Measurements from ENCODE around the gene CRELD2.

CRELD2 gene

DNA sequence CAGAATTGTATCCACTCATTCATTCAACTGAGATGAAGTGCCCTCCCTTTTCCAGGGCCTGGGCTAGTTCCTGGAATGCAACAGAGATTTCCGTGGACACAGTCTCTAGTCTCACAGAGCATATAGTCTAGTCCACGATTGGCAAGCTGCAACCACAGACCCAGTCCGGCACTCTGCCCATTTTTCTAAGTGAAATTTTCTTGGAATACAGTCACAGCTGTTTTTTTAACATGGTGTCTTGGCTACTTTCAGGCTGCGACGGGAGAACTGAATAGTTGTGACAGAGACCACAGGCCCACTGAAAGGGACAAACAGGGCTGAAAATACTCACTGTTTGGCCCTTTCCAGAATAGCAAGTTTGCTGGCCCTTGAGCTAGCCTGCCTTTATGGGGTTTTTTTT lies 29.4 kb upstream of the CRELD2 start:
- DNase-seq = no peak

DNA sequence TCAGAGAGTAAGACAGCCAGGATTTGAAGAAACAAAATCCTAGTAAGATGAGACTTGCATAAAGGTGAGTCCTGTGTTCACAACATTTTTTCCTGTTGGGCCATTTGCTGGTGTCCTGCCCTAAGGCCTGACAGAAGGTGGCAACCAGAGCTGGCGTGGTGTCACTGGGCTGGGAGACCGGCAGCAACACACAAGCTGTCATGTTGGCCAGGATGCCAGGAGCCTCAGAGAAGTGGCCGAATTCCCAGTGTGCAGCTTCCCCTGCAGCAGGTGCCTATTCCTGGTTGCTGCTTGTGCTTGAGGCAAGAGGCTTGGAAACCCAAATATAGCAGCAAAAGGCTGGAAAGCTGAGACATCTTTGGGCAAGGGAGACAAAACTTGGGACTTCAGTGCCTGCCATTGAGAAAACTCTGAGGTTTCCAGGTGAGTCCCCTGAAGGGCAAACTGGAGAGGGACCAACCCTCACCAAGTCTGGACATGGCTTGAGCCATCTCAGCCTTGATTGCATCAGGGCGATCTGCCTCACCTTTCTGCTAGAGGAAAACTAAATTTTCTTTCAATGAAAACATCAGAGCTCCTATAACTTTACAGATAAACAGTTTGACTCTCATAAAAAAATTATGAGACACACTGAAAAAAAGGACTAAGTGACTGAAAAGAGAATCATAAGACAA lies 26.1 kb upstream of the CRELD2 start:
- no peak for DNase-seq

- no peak for DNase-seq
These were observed 25.4 kb upstream of the CRELD2 start for GRCh38 chr22:49893025-49893424.

- DNase-seq = no peak
These were observed 23.9 kb upstream of the CRELD2 start for GRCh38 chr22:49894322-49895054.

- DNase-seq = no peak
These were observed 22.2 kb upstream of the CRELD2 start for GRCh38 chr22:49896201-49896600.

- DNase-seq = no peak
These were observed 21.3 kb upstream of the CRELD2 start for GRCh38 chr22:49897015-49897684.

GRCh38 chr22:49899530-49899929 lies 18.9 kb upstream of the CRELD2 start:
- DNase-seq = no peak

DNA sequence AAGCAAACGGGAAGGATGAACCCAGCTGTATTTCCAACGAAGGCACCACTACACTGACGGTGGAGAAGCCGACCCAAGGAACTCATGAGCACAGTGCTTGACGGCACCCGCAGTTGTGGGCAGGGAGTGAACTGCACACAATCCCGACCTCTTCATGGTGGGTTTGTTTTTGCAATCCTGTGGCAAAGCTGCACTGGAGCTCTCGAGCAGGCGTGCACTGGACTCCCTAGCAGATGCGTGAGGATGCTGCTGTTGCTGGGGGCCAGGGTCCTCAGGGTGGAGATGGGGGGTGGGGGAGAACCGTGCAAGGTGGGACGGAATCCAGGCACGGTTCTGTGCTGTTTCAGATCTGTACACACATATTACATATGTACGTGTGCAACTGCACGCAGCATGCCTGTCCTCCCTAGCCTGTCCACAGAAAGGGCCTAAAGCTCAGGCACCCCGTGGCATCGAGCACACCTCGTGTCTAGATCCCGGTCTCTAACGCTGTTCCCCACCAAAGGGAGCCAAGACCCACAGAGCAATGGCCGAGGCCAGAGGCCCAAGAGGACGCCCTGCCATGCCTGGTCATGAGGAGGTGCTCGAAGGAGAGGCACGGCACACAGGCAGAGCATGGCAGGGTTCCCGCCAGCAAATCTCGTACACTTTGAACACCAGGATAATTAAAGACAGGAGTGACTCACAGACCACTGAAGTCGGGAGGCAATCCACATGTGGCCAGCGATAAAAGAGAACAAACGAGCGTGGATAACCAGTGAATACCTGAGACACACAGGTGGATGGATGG lies 17.8 kb upstream of the CRELD2 start:
- no peak for DNase-seq

- DNase-seq = no peak
These were observed 17.0 kb upstream of the CRELD2 start for GRCh38 chr22:49901457-49901856.

- DNase-seq = no peak
These were observed 15.0 kb upstream of the CRELD2 start for GRCh38 chr22:49903322-49904039.

- no peak for DNase-seq
These were observed 14.4 kb upstream of the CRELD2 start for GRCh38 chr22:49904040-49904369.

DNA sequence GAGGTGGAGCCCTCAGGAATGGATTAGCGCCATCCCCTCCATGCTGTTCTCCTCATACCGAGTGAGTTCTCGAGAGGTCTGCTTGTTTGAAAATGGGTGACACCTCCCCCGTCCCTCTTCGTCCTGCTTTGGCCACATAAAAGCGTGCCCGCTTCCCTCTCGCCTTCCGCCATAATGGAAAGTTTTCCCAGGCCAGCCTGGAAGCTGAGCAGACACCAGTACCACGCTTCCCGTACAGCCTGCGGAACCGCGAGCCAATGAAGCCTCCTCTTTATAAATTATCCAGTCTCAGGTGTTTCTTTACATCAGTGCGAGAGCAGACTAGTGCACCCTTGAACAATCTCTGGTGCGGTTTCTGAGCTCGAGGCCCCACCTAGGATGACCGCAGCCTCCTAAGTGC lies 13.0 kb upstream of the CRELD2 start:
- no peak for DNase-seq

DNA sequence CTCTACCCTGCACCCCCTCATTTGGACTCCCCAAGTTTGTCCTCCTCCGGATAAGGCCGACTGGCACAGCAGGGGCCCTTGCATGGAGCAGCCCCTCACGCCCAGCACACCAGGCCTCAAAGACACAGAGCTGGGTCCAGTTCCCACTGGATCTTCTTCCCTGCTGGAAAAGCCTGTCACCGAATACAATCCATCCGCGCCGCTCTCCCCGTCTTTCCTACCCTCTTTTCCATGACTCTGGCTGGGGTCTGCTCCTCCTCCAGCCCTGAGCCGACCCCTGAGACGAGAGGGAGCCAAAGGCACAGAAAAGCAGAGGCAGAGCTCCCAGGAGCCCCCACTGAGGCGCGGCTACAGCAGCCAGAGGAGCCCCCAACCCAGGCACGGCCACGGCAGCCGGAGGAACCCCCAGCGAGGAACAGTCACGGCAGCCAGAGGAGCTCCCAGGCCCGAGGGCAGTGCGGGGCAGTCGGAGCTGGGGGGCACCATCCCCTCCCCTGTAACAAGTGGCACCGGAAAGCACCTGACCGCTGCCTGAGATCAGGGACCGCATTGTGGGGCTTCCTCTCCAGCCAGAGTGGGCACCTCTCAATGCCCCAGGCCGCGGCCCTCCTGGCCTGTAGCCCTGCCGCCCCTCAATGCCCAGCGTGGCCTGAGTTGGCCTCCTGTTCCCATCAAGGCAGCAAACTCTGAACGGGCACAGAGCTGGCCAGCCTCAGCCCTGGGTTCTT lies 12.2 kb upstream of the CRELD2 start:
- no peak for DNase-seq

DNA sequence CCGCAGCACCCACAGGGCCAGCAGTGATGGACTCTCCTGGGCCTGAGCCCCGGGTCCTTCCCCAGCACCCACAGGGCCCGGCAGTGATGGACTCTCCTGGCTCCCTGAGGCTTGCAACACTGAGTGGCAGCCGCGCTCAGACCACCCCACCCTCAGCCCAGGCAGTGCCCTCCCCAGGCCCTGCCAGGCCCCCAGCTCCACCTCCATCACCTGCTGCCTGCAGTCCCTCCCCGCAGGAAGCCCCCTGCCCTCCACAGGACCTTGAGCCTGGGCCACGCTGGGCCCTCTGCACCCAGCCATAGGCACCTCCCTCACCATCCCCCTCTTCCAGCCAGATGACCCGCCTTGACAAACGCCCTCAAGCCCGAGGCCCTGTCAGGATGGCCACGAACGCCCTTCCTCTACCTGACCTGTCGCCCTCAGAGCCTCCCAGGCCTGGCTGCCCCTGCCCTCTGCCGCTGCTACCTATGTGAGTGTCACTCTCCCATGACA lies 11.6 kb upstream of the CRELD2 start:
- no peak for DNase-seq

DNA sequence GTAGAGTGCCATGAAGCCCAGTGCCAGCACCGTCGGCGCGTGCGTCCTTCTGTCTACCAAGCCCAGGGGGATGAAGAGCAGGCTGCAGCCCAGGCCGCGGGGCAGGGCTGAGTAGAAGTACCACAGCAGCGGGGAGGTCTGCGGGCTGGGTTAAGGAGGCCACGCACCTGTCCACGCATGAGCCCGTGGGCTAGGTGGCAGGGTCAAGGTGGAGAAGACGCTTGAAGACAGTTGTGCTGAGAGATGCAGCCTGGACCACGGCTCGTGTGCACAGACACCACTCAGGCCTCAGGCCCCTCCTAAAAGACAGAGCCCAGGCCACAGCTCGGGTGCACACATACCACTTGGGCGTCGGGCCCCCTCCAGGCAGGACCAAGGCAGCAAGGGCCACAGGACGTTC lies 10.6 kb upstream of the CRELD2 start:
- DNase-seq = no peak

GRCh38 chr22:49909476-49910205 lies 8.8 kb upstream of the CRELD2 start:
- DNase-seq = no peak

DNA sequence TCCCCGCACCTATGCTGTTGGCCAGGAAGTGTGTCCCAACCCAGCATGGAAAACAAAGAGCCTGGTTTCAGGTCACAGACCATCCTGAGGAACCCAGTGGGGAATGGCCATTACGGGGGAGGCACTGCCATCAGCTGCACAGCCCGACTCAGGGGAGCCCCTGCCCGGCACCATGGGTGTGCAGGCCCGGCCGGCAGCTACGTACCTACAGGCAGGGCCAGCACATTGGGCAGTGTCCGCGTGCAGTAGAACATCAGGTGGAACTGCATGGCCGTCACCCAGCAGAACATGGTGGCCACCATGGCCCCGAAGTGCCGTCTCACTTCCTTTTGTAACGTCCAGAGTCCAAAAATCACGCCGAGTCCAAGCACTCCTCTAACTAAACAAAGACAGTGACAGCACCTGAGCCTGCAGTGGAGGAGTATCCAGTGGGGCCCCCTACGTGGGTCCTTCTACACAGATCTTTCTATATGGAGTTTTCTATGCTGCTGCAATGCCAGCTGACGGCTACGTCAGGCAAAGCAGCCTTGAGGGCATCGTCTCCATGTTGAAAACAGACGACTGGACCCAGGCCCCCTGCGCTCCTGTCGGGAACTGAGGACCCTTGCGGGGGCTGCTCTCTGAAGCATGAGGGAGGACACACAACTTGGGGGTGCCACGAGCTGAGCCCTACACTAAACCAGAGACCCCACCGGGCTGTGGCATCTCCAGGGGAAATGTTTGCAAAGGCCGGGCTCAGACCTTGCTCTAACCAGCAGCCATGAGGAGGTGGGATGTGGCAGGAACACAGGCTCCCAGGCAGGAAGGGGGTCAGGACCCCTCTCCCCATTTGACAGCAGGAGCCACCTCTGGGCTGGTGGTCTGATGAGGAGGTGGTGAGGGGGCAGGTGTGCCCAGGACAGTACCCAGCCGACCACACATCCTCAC lies 7.9 kb upstream of the CRELD2 start:
- DNase-seq = no peak

DNA sequence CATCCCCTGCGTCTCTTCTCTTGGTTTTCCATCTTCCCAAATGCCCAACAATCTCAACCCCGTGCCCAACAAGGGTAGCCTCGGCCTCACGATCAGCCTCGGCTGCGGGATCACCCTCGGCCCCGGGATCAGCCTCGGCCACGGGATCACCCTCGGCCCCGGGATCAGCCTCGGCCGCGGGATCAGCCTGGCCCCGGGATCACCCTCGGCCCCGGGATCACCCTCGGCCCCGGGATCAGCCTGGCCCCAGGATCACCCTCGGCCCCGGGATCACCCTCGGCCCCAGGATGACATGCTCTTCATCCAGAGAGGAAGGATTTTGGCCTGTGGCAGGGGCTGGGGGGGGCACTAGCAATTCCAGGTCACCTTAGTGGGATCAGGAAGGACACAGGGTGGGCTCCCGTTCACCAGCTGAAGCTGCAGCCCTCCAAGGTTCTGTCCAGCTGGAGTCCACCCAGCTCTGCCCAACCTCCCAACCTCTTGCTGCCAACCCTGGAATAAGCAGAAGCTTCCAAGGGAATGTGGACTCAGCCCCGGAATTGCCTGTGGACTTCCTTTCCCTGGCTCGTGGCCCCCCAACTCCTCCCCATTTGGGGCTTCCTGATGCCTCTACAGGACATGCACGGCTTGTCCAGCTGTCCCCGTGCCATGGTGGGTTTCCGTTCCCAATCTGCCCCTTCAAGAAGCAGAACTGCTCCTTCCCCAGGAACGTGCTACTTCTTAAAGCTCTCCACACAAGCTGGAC lies 6.4 kb upstream of the CRELD2 start:
- DNase-seq = no peak

DNA sequence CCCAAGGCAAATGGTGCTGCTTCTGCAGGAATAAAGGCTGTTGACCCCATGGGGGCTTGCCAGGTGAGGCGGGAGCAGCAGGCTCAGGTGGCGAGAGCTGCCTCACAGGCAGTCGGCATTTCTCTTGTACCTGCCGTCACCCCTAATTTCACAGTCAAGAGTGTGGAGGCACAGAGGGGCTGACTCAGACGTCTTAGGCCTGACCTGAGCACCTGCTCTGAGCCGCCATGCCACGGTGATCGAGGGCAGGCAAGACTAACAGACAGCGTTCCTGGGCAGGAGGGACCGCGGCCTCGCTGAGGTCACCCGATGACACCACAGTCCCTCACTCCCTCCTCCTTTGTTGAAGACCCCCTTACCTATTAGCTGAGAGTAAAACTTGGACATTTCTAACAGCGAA lies 5.4 kb upstream of the CRELD2 start:
- no peak for DNase-seq
